NT2/D1 (cell line): ENCODE data around the gene GALK2.

Experiments
- YY1 ChIP-seq: IDR thresholded peaks from 2 replicates; pipeline ENCODE4 v1.6.1; 2011; ENCODE audit not compliant: insufficient read length, insufficient read depth
- ZNF274 ChIP-seq: IDR thresholded peaks from 2 replicates; pipeline ENCODE4 v1.6.1; 2011; ENCODE audit warnings: mild to moderate bottlenecking, low read depth, low read length

DNA sequence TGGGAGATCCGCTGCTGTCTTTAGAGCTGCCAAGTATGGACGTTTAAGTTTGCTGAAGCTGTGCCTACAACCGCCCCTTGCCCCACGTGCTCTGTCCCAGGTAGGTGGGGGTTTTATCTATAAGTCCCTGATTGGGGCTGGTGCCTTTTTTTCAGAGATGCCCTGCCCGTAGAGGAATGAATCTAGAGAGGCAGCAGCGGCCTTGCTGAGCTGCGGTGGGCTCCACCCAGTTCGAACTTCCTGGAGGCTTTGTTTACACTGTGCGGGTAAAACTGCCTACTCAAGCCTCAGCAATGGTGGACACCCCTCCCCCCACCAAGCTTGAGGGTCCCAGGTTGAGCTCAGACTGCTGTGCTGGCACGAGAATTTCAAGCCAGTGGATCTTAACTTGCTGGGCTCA lies 169.6 kb downstream of the GALK2 start:
- no peak for TF ChIP-seq YY1
- no peak for TF ChIP-seq ZNF274
